IgD-negative memory B cell (primary cell): ENCODE data around the gene HDAC7. TPM values are rescaled to one million over a fixed set of nuclear protein-coding genes. Genes with fewer than 3 reads are reported as not detected.

Source experiments
- H3K27ac Mint-ChIP-seq, 3 donors: one replicate each; pipeline ENCODE4 v1.8.0; 2020 to 2022; ENCODE audit warnings: mild to moderate bottlenecking in 3 of 3, mixed read lengths in 3 of 3, moderate library complexity in 1 of 3
- H3K27me3 Mint-ChIP-seq: one replicate; pipeline ENCODE4 v1.8.0; 2021; ENCODE audit warnings: mixed read lengths
- H3K36me3 Mint-ChIP-seq: one replicate; pipeline ENCODE4 v1.8.0; 2020; ENCODE audit warnings: mild to moderate bottlenecking, mixed read lengths
- H3K4me1 Mint-ChIP-seq, 3 donors: one replicate each; pipeline ENCODE4 v1.8.0; 2020 to 2022; ENCODE audit warnings: mixed read lengths in 3 of 3, mild to moderate bottlenecking in 1 of 3
- H3K4me3 Mint-ChIP-seq, 4 donors: one replicate each; pipeline ENCODE4 v1.8.0; 2020 to 2022; ENCODE audit warnings: mild to moderate bottlenecking in 4 of 4, mixed read lengths in 4 of 4, moderate library complexity in 3 of 4
- H3K9me3 Mint-ChIP-seq, 3 donors: one replicate each; pipeline ENCODE4 v1.8.0; 2020 to 2021; ENCODE audit warnings: mixed read lengths in 3 of 3, mild to moderate bottlenecking in 1 of 3
- polyA plus RNA-seq: library from polyadenylated mRNA; unstranded; fragments of 300-500 nt; fragmentation: Illumina TruSeq; gene quantifications from one replicate; pipeline ENCODE4 v1.2.3, GENCODE V29; 2021

HDAC7 gene
- 20.9 TPM for polyA plus RNA-seq

DNA sequence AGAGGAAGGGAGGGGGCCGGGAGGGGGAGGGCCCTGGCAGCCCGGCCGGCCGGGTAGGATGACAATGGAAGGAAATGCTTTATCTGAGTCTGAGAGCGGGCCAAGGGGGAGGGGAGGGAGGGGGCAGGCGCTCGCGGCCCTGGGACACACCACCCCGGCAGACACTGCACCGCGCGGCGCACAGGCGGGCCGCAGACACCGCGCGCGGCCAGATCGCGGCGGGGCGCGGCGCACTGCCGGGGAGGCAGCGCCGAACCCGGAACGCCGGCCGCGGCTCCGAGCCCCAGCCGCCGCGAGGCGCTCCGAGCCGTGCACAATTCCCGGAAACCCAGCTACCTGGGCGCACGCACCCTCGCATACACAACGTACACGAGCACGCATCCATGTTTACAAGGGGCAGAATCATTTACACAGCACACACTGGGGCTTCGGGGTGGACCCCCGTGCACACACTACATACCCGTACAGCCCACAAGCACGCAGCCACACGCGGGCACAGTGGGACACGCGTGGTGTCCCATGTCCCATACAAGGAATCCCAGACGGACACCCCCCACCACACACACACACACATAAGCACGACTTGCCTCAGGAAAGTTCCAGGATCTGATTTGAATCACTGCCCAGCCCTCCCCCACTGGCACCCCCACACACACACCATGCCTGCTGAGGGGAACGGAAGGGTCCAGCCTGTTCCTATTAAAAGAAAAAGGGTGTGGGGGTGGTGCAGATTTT, at the start of gene HDAC7:
Gene HDAC7 (minus strand): TSS at position 8 of the 735 bp plus-strand sequence. CDS start 118 bp downstream, outside the sequence.
- H3K27ac Mint-ChIP-seq, result peak within 1 kb of the TSS; percentile 95 to 97 (median 96)
- peak within 1 kb of the TSS; percentile 89 to 96 (median 92) for H3K4me3 Mint-ChIP-seq
- peaks cover 2% of the 10 kb centered on the region for H3K27me3 Mint-ChIP-seq
- peaks cover 4% of the 10 kb centered on the region for H3K36me3 Mint-ChIP-seq
- peaks cover 51 to 57% (median 55%) of the 10 kb centered on the region in 3 donors for H3K4me1 Mint-ChIP-seq
- H3K9me3 Mint-ChIP-seq, result no peaks in the 10 kb centered on the region

DNA sequence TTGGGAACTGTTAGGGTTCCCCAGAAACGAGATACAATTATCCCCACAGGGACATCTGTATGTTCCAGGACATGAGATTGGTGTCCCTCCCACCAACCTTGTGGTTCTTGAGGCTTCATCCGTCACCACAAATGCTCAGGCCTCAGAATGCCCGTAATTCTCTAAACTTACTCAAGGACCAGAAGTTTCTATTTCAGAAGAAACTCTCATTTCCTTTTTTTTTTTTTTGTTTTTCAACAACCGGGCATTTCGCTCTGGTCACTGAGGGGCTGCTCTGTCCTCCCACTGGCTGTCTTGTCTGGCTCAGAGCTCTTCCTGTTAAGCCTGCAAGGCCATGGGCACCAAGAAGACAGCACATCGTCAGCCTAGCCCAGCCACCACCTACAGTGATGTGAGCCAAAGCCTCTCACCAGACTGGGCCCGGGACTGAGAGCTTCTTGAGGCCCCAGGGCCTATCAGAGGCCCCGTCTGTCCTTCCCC, 48.9 kb upstream of the HDAC7 start:
- Mint-ChIP-seq H3K36me3 (no peaks in the 10 kb centered on the region), H3K9me3 (no peaks in the 10 kb centered on the region), H3K4me1 (peaks cover 22 to 28% (median 23%) of the 10 kb centered on the region in 3 donors), H3K4me3 (peak overlapping the region in 2 of 4 donors; percentile 55 to 78), H3K27ac (peak overlapping the region in 2 of 3 donors; percentile 16 to 32), H3K27me3 (no peaks in the 10 kb centered on the region)

DNA sequence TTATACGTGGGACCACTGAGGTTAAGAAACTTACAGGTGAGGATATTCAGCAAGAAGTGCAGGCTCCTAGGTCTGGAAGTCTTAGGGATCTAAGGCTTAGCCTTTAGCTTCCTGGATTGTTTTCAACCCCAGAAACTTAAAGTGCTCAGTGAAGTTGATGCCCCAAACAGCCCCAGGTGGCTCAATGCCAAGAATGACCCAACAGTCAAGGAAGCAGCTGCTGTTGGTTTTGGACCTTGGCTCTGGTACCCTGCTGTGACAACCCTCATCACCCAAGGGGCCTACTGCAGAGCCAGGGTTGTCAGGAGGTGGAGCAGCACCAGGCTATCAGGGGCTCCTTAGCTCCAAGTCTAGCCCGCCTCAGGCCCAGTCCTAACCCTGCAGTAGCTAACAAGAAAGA, 48.3 kb upstream of the HDAC7 start:
- no peaks in the 10 kb centered on the region for H3K9me3 Mint-ChIP-seq
- peak overlapping the region in 1 of 3 donors; percentile 59 for H3K27ac Mint-ChIP-seq
- peaks cover 22 to 28% (median 23%) of the 10 kb centered on the region in 3 donors for H3K4me1 Mint-ChIP-seq
- no peaks in the 10 kb centered on the region for H3K36me3 Mint-ChIP-seq
- H3K27me3 Mint-ChIP-seq, result no peaks in the 10 kb centered on the region
- H3K4me3 Mint-ChIP-seq, result no peak overlapping the region

DNA sequence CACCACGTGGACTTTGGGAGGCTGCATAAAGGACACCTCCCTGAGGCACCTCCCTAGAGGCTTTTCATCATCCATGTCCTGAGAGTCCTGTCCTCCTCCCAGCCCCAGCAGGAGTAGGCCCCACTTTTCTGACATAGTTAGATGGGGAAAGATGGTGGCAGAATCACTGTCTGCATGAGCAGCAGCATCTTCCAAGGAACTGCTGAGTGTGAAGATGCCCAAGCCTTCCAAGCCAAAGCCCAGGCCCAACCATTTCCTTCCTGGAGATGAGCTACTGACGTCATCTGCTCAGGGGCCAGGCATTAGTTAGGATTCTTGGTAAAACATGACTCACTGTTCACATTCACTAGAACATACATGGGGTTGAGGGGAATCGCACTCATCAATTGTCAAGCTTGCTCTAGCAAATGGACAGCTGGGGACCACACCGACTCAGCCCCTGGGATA, 47.8 kb upstream of the HDAC7 start:
- Mint-ChIP-seq H3K27ac (peak overlapping the region in 1 of 3 donors; percentile 59), H3K36me3 (no peaks in the 10 kb centered on the region), H3K9me3 (no peaks in the 10 kb centered on the region), H3K27me3 (no peaks in the 10 kb centered on the region), H3K4me3 (no peak overlapping the region), H3K4me1 (peaks cover 22 to 28% (median 23%) of the 10 kb centered on the region in 3 donors)

DNA sequence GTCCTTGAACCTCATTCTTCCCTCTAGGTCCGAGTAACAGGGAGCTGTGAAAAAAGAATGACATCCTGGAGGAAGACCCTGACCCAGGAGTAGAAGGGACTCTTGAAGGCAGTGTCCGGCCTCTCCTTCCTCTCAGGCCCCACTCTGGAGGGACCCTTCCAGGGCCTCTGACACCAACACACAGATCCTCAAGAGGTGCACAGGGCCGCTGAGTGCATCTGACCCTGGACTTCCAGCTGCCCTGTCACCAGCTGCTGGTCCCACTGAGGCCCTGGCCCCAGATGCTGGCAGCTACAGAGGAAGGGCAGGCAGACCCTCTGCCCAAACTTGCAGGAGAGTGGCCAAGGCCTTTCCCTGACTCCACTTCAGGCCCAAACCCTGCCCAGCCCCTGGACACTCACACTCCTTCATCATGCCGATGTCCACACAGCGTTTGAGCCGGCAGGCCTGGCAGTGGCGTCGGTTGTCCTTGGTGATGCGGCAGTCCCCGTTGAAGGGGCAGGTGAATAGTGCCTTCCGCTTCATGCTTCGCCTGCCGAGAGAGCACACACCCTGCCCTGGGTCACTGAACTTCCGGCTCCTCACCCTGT, 45.0 kb upstream of the HDAC7 start:
- Mint-ChIP-seq H3K27me3 (no peaks in the 10 kb centered on the region), H3K36me3 (no peaks in the 10 kb centered on the region), H3K27ac (no peak overlapping the region), H3K9me3 (no peaks in the 10 kb centered on the region), H3K4me3 (no peak overlapping the region), H3K4me1 (peaks cover 11 to 15% (median 13%) of the 10 kb centered on the region in 3 donors)

GRCh38 chr12:47863985-47864384, 44.3 kb upstream of the HDAC7 start:
- Mint-ChIP-seq H3K27me3 (no peaks in the 10 kb centered on the region), H3K4me3 (no peak overlapping the region), H3K27ac (no peak overlapping the region), H3K9me3 (no peaks in the 10 kb centered on the region), H3K36me3 (no peaks in the 10 kb centered on the region), H3K4me1 (peaks cover 8 to 15% (median 10%) of the 10 kb centered on the region in 3 donors)

- Mint-ChIP-seq H3K27me3 (peaks cover 2% of the 10 kb centered on the region), H3K4me1 (peaks cover 3 to 9% (median 5%) of the 10 kb centered on the region in 3 donors), H3K9me3 (no peaks in the 10 kb centered on the region), H3K36me3 (no peaks in the 10 kb centered on the region), H3K27ac (no peak overlapping the region), H3K4me3 (no peak overlapping the region)
Observed at GRCh38 chr12:47863467-47863866, 43.8 kb upstream of the HDAC7 start.

DNA sequence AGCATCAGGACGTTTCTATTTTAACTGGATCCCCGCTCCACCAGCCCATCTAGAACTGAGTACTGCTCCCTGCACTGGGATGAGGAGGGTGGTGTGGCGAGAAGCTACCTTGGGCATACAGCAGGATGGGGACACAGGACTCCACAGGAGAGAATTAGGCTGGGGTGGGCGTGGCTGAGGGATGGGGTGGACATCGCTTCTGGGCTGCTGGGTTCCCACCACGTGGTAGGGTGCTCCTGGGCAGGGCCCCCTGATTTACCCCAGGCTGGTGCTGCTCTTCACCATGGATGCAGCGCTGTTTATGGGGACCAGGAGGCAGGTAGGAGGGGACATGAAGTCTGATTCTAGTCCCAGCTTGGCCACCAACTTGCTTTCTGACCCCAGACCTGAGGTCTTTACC, 43.2 kb upstream of the HDAC7 start:
- Mint-ChIP-seq H3K4me3 (no peak overlapping the region), H3K4me1 (peaks cover 0 to 4% (median 1%) of the 10 kb centered on the region in 3 donors), H3K9me3 (no peaks in the 10 kb centered on the region), H3K27me3 (peaks cover 3% of the 10 kb centered on the region), H3K27ac (no peak overlapping the region), H3K36me3 (no peaks in the 10 kb centered on the region)

DNA sequence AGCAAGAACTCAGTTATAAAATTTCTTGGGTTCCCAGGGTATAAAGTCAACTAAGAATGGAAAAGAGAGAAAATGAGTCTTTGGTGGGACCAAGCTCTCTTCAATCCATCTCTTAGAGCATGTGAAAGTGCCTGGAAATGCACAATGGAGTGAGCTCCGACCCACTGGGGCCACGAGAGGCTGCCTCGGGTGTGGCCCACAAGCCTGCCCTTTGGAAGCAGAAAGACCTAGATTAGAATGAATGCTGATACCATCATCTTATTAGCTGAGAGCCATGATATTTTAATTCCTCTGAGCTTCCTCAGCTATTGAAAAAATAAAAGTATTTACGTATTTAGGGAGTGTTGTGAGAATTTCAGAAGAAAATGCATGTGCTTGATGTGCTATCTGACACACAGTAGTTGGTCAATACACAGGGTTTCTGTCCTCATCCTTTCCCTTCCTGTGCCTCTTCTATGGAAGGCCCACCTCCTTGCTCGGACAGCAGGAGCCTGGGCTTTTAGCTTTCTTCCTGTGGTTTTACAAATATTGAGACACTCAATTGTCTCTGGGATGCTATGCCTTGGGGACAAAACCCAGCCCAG, 42.6 kb upstream of the HDAC7 start:
- Mint-ChIP-seq H3K36me3 (no peaks in the 10 kb centered on the region), H3K4me3 (no peak overlapping the region), H3K9me3 (no peaks in the 10 kb centered on the region), H3K27ac (no peak overlapping the region), H3K4me1 (peaks cover 0 to 3% (median 1%) of the 10 kb centered on the region in 3 donors), H3K27me3 (peaks cover 3% of the 10 kb centered on the region)

DNA sequence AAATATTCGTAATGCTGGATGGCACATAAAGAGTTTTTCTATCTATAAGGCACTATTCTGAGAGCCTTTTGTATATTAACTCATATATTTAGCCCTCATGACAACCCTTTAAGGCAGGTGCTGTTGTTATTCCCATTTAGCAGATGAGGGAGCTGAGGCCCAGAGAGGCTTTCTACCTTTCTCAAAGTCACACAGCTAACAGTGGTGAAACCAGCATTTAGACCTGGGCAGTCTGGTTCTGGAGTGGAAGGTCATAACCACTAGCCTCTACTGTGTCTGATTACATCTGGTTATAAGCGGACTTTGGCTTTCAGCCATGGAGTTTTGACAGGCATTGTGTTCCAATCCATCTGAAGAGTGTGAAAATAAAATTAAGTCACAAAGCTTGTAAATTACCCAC, 41.2 kb upstream of the HDAC7 start:
- no peak overlapping the region for H3K4me3 Mint-ChIP-seq
- peaks cover 3% of the 10 kb centered on the region for H3K27me3 Mint-ChIP-seq
- no peaks in the 10 kb centered on the region for H3K36me3 Mint-ChIP-seq
- H3K9me3 Mint-ChIP-seq, result no peaks in the 10 kb centered on the region
- no peak overlapping the region for H3K27ac Mint-ChIP-seq
- H3K4me1 Mint-ChIP-seq, result peaks cover 0 to 3% (median 0%) of the 10 kb centered on the region in 3 donors

GRCh38 chr12:47860279-47860841, 40.7 kb upstream of the HDAC7 start:
- H3K9me3 Mint-ChIP-seq, result no peaks in the 10 kb centered on the region
- no peaks in the 10 kb centered on the region for H3K36me3 Mint-ChIP-seq
- no peak overlapping the region for H3K27ac Mint-ChIP-seq
- peaks cover 3% of the 10 kb centered on the region for H3K27me3 Mint-ChIP-seq
- peaks cover 0 to 3% (median 0%) of the 10 kb centered on the region in 3 donors for H3K4me1 Mint-ChIP-seq
- H3K4me3 Mint-ChIP-seq, result no peak overlapping the region

DNA sequence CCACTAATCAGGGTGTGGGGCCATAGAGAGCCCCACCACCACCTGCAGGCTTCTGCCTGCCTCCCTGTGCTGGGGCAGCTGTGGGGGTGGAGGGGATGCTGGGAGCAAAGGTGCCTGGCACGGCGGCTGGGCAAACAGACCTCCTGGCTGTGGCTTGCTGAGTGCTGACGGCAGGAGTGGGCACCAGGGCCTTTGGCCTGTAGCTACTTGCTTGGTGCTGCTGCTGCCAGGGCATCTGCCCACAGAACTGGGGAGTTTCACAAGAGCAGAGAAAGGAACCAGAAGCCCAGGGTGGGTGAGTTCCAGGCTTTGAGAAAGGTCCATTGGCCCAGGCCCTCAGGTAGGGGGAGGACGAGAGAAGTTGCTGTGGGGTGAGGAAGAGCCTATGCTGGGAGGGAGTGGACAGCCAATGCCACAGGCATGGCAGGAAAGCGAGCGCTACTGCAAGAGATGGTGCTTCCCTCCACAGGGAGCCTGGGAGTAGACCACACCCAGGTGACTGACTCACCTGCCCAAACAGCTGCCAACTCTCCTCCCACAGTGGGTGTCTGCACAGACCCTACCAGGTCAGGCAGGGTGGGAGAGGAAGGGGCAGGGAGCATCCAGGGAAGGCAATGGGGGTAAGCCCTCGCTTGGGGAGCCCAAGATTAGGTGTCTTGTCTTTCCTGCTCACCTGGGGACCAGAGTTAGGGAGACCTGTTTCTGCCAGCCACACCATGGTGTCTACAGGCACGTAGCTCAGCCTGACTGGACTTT, 39.0 kb upstream of the HDAC7 start:
- Mint-ChIP-seq H3K9me3 (no peaks in the 10 kb centered on the region), H3K4me1 (peaks cover 0 to 3% (median 0%) of the 10 kb centered on the region in 3 donors), H3K4me3 (no peak overlapping the region), H3K27me3 (peaks cover 3% of the 10 kb centered on the region), H3K36me3 (no peaks in the 10 kb centered on the region), H3K27ac (no peak overlapping the region)

GRCh38 chr12:47856721-47857575, 37.2 kb upstream of the HDAC7 start:
- Mint-ChIP-seq H3K4me1 (peaks cover 0 to 3% (median 0%) of the 10 kb centered on the region in 3 donors), H3K9me3 (no peaks in the 10 kb centered on the region), H3K27me3 (peaks cover 3% of the 10 kb centered on the region), H3K36me3 (no peaks in the 10 kb centered on the region), H3K4me3 (no peak overlapping the region), H3K27ac (no peak overlapping the region)

DNA sequence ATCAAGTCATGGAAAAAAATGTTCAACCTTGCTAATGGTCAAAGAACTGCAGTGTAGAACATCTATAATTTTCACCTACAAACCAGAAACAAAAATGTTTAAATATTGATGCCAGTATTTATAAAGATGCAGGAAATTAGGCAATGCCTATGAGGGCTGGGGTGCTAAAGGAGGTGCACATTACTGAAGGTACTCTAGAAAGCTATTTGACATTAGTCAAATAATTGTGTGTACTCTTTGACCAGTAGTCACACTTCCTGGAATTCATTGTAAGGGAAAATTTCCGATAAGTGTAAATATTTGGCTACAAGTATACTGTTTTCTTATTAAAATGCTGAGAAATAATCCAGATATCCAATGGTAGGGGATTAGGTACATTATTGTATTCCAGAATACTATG, 36.4 kb upstream of the HDAC7 start:
- Mint-ChIP-seq H3K4me1 (peaks cover 0 to 3% (median 0%) of the 10 kb centered on the region in 3 donors), H3K9me3 (no peaks in the 10 kb centered on the region), H3K36me3 (no peaks in the 10 kb centered on the region), H3K27me3 (peaks cover 3% of the 10 kb centered on the region), H3K27ac (no peak overlapping the region), H3K4me3 (no peak overlapping the region)
